CD14-positive monocyte (primary cell): ENCODE data around the gene ITPK1. TPM values are rescaled to one million over a fixed set of nuclear protein-coding genes. Genes with fewer than 3 reads are reported as not detected.
A peak's percentile ranks its signal among the peaks of the same experiment; 100 is the strongest.

Experiments used
- DNase-seq, 3 donors: peaks; one replicate each; pipeline ENCODE4 v3.0.0-alpha.2; 2011 to 2022
- H2AFZ ChIP-seq: 2 replicates; pipeline ENCODE4 v1.6.0; 2012; ENCODE audit warnings: mild to moderate bottlenecking, low read depth, low read length, inconsistent platforms; ENCODE audit not compliant: insufficient read depth, poor library complexity, severe bottlenecking
- H3K27ac ChIP-seq, 2 donors: 1 replicate in 1 of 2; 2 replicates in 1 of 2; pipeline ENCODE4 v1.5.1; 2012 to 2013; ENCODE audit warnings: low read length in 2 of 2, control low read depth in 1 of 2, inconsistent platforms in 1 of 2, low read depth in 1 of 2, mild to moderate bottlenecking in 1 of 2
- H3K27me3 ChIP-seq, 2 donors: one replicate each; pipeline versions ENCODE4 v1.6.0 to v1.6.1; 2011 to 2013; ENCODE audit warnings: low read length in 2 of 2; ENCODE audit not compliant: control insufficient read depth in 2 of 2, insufficient read depth in 2 of 2
- H3K36me3 ChIP-seq, 2 donors: replicated peaks in 1 of 2; 1 replicate in 1 of 2; 2 replicates in 1 of 2; pipeline versions ENCODE4 v1.5.1 to v1.6.1; 2012 to 2013; ENCODE audit warnings: low read length in 2 of 2, control low read depth in 1 of 2, inconsistent platforms in 1 of 2, mild to moderate bottlenecking in 1 of 2; ENCODE audit not compliant: insufficient read depth in 2 of 2, control insufficient read depth in 1 of 2
- H3K4me1 ChIP-seq, 2 donors: 1 replicate in 1 of 2; 2 replicates in 1 of 2; pipeline versions ENCODE4 v1.5.1 to v1.6.1; 2012 to 2013; ENCODE audit warnings: low read length in 2 of 2, control low read depth in 1 of 2, inconsistent platforms in 1 of 2, mild to moderate bottlenecking in 1 of 2, moderate library complexity in 1 of 2; ENCODE audit not compliant: insufficient read depth in 2 of 2, control insufficient read depth in 1 of 2
- H3K4me2 ChIP-seq: replicated peaks from 2 replicates; pipeline ENCODE3; 2012; ENCODE audit warnings: low read length, moderate library complexity, mild to moderate bottlenecking; ENCODE audit not compliant: poor library complexity, severe bottlenecking; ENCODE audit errors: extremely low read depth
- H3K4me3 ChIP-seq, 3 experiments: fragments of 200-600 bp in 1 of 3; sonication (generic) in 1 of 3; replicated peaks in 1 of 3; 1 replicate in 2 of 3; 2 replicates in 1 of 3; pipeline ENCODE4 v1.5.1; 2011 to 2013; ENCODE audit warnings: low read length in 3 of 3, mild to moderate bottlenecking in 3 of 3, control low read depth in 2 of 3, low read depth in 2 of 3, inconsistent platforms in 1 of 3, moderate library complexity in 1 of 3
- H3K79me2 ChIP-seq: 2 replicates; pipeline ENCODE4 v1.6.0; 2012; ENCODE audit warnings: mild to moderate bottlenecking, control low read depth, inconsistent platforms, low read length, moderate library complexity; ENCODE audit not compliant: insufficient read depth
- H3K9ac ChIP-seq: 2 replicates; pipeline ENCODE4 v1.6.0; 2017; ENCODE audit warnings: low read length, mild to moderate bottlenecking; ENCODE audit not compliant: insufficient read depth, poor library complexity, severe bottlenecking
- H3K9me3 ChIP-seq, 2 donors: replicated peaks in 1 of 2; 1 replicate in 1 of 2; 2 replicates in 1 of 2; pipeline versions ENCODE4 v1.5.1 to v1.6.1; 2012 to 2013; ENCODE audit warnings: low read length in 2 of 2, control low read depth in 1 of 2; ENCODE audit not compliant: control insufficient read depth in 1 of 2, insufficient read depth in 1 of 2
- H4K20me1 ChIP-seq: 2 replicates; pipeline ENCODE4 v1.6.0; 2012; ENCODE audit warnings: mild to moderate bottlenecking, low read length, control low read depth, moderate library complexity; ENCODE audit not compliant: insufficient read depth
- H3K27ac Mint-ChIP-seq, 7 donors: one replicate each; pipeline ENCODE4 v1.8.0; 2020; ENCODE audit warnings: mild to moderate bottlenecking in 7 of 7, mixed read lengths in 7 of 7, moderate library complexity in 6 of 7, inconsistent platforms in 2 of 7
- H3K27me3 Mint-ChIP-seq, 3 donors: one replicate each; pipeline ENCODE4 v1.8.0; 2021 to 2022; ENCODE audit warnings: low read depth in 3 of 3, mild to moderate bottlenecking in 3 of 3, mixed read lengths in 3 of 3, moderate library complexity in 3 of 3, inconsistent platforms in 1 of 3
- H3K36me3 Mint-ChIP-seq, 2 donors: one replicate each; pipeline ENCODE4 v1.8.0; 2020; ENCODE audit warnings: mixed read lengths in 2 of 2, inconsistent platforms in 1 of 2, mild to moderate bottlenecking in 1 of 2
- H3K4me1 Mint-ChIP-seq: one replicate; pipeline ENCODE4 v1.8.0; 2020; ENCODE audit warnings: mild to moderate bottlenecking, mixed read lengths
- H3K4me3 Mint-ChIP-seq, 2 donors: one replicate each; pipeline ENCODE4 v1.8.0; 2020; ENCODE audit warnings: mild to moderate bottlenecking in 2 of 2, mixed read lengths in 2 of 2, moderate library complexity in 1 of 2
- H3K9me3 Mint-ChIP-seq, 7 donors: one replicate each; pipeline ENCODE4 v1.8.0; 2020 to 2022; ENCODE audit warnings: mixed read lengths in 7 of 7, mild to moderate bottlenecking in 6 of 7, moderate library complexity in 6 of 7, inconsistent platforms in 2 of 7
- WGBS: methylation state at CpG from one replicate; pipeline ENCODE4 v1.1.5; 2013; ENCODE audit warnings: missing lambda C conversion rate; ENCODE audit not compliant: insufficient coverage; 5-methylcytosine and 5-hydroxymethylcytosine counted together
- intact Hi-C, 2 donors: fragments of 100-400 bp; cut with micrococcal nuclease; formaldehyde crosslinking; loops; one replicate each; pipeline versions ENCODE4 v1.15.0 to v1.15.1; 2023
- polyA plus RNA-seq, 3 donors: library from polyadenylated mRNA; depleted of rRNA in 1 of 3; unstranded in 2 of 3; stranded (reverse) in 1 of 3; fragments of 300-500 nt in 2 of 3; fragments of >200 nt in 1 of 3; fragmentation: Illumina TruSeq in 2 of 3; gene quantifications; 1 replicate in 2 of 3; 2 replicates in 1 of 3; pipeline ENCODE4 v1.2.3, GENCODE V29; 2012 to 2021
- TF ChIP-seq, protein P1 (sequence below): fragments of 200-600 bp; IDR thresholded peaks from one replicate; pipeline ENCODE4 v1.8.0; 2022; ENCODE audit warnings: antibody characterized with exemption, mild to moderate bottlenecking

ITPK1 gene
- polyA plus RNA-seq, 3 donors: 57.1 to 144 (median 63.0) TPM

DNA sequence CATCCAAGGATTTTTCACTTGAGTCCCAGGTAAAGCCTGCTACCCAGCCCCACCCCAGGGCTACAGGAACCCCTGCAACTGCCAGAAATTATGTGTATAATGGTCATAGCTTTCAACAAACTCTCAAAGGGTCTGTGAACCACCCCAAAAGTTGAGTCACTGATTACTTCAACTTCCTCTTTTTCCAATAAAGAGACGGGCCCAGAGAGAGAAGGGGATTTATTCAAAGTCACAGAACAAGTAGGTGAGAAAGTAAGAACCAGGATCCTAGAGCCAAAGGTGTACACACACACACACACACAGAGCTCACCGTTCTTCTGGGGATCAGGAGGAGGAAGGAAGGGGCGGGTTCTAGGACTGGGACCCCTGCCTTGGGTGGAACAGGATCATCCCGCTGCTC, 4.8 kb upstream of the ITPK1 start:
- peaks cover 36% of the 10 kb centered on the region for H3K4me1 Mint-ChIP-seq

DNA sequence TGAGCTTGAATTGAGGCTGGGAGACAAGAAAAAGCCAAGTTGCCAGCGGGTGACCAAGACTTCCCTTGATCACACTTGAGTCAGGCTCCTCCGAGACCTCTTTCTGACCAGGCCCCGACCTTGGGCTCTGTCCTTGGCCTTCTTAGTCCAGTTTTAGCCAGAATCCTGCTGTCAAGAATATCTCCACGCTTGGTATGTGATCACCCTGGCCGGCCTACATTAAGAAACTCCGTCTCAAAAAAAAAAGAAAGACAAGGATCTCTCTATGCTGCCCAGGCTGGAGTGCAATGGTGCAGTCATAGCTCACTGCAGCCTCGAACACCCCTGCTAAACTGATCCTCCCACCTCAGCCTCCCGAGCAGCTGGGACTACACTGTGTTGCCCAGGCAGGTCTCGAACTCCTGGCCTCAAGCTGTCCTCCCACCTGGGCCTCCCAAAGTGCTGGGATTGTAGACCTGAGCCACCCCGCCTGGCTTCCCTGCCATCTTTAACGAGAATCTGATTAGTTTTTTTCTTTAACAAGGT, 1.0 kb upstream of the ITPK1 start:
- intact Hi-C loops: loop anchor here in 1 of 2 donors (10.0 kb wide), 1 partner anchor 68 kb away; the partner anchor contains the start of genes LYSET and MOAP1
- WGBS: 93% methylated on average over 11 of the region's 11 CpGs
- no peaks in the 10 kb centered on the region for H3K9me3 Mint-ChIP-seq

More for the DNA sequence above, 4.8 kb upstream of the ITPK1 start:
- Histone ChIP-seq H4K20me1 (no peaks in the 10 kb centered on the region), H3K9ac (no peak overlapping the region), H3K4me3 (no peak overlapping the region), H3K27me3 (no peaks in the 10 kb centered on the region), H3K36me3 (no peaks in the 10 kb centered on the region), H3K4me1 (peaks cover 27 to 51% of the 10 kb centered on the region in 2 donors), H3K9me3 (no peaks in the 10 kb centered on the region), H3K79me2 (peaks cover 4% of the 10 kb centered on the region), H3K4me2 (peak overlapping the region; percentile 27), H3K27ac (peak overlapping the region in 1 of 2 donors; percentile 44), H2AFZ (no peak overlapping the region)
- Mint-ChIP-seq H3K9me3 (peaks cover 0 to 2% (median 0%) of the 10 kb centered on the region in 7 donors), H3K4me3 (no peak overlapping the region), H3K36me3 (no peaks in the 10 kb centered on the region), H3K27ac (peak overlapping the region; percentile 51 to 85 (median 66)), H3K27me3 (no peaks in the 10 kb centered on the region)
- intact Hi-C loops: no loop called here
- peak; percentile 69 to 86 (median 85) for DNase-seq
- no CpG with 5 or more reads among the region's 4 CpGs for WGBS
- TF ChIP-seq, protein P1, sequence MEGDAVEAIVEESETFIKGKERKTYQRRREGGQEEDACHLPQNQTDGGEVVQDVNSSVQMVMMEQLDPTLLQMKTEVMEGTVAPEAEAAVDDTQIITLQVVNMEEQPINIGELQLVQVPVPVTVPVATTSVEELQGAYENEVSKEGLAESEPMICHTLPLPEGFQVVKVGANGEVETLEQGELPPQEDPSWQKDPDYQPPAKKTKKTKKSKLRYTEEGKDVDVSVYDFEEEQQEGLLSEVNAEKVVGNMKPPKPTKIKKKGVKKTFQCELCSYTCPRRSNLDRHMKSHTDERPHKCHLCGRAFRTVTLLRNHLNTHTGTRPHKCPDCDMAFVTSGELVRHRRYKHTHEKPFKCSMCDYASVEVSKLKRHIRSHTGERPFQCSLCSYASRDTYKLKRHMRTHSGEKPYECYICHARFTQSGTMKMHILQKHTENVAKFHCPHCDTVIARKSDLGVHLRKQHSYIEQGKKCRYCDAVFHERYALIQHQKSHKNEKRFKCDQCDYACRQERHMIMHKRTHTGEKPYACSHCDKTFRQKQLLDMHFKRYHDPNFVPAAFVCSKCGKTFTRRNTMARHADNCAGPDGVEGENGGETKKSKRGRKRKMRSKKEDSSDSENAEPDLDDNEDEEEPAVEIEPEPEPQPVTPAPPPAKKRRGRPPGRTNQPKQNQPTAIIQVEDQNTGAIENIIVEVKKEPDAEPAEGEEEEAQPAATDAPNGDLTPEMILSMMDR: no peak

More for the DNA sequence above, 1.0 kb upstream of the ITPK1 start:
- Mint-ChIP-seq H3K27me3 (no peaks in the 10 kb centered on the region), H3K4me1 (peaks cover 62% of the 10 kb centered on the region), H3K27ac (peak overlapping the region; percentile 78 to 96 (median 91)), H3K4me3 (peak overlapping the region; percentile 75 to 87), H3K36me3 (no peaks in the 10 kb centered on the region)
- H3K4me1 ChIP-seq: peaks cover 54 to 82% of the 10 kb centered on the region in 2 donors
- no peak for DNase-seq
- peak overlapping the region; percentile 75 to 82 (median 80) for H3K4me3 ChIP-seq
- no peaks in the 10 kb centered on the region for H3K27me3 ChIP-seq
- H3K4me2 ChIP-seq: peak overlapping the region; percentile 91
- H3K27ac ChIP-seq: peak overlapping the region; percentile 93 to 99
- peaks cover 32% of the 10 kb centered on the region for H4K20me1 ChIP-seq
- peak overlapping the region; percentile 93 for H2AFZ ChIP-seq
- H3K79me2 ChIP-seq: peaks cover 37% of the 10 kb centered on the region
- TF ChIP-seq, protein P1: no peak
- H3K36me3 ChIP-seq: no peaks in the 10 kb centered on the region
- no peaks in the 10 kb centered on the region for H3K9me3 ChIP-seq
- peak overlapping the region; percentile 86 for H3K9ac ChIP-seq
